Ovary (tissue), 3 donors: ENCODE measurements around the gene IGSF5.

Source experiments
- POLR2A ChIP-seq: fragments of 450-650 bp; IDR thresholded peaks from one replicate; pipeline ENCODE4 v1.6.1; 2017; ENCODE audit warnings: antibody characterized with exemption, mild to moderate bottlenecking, moderate library complexity
- TF ChIP-seq, protein P1 (sequence below), 3 donors: fragments of 450-650 bp in 2 of 3; fragments of 200-600 bp in 1 of 3; IDR thresholded peaks; one replicate each; pipeline versions ENCODE4 v1.5.1 to v1.8.0; 2016 to 2022; ENCODE audit warnings: antibody characterized with exemption in 3 of 3, mild to moderate bottlenecking in 1 of 3
- donor health status: DM: no; HTN: no; CAD: no.

- TF ChIP-seq, protein P1, sequence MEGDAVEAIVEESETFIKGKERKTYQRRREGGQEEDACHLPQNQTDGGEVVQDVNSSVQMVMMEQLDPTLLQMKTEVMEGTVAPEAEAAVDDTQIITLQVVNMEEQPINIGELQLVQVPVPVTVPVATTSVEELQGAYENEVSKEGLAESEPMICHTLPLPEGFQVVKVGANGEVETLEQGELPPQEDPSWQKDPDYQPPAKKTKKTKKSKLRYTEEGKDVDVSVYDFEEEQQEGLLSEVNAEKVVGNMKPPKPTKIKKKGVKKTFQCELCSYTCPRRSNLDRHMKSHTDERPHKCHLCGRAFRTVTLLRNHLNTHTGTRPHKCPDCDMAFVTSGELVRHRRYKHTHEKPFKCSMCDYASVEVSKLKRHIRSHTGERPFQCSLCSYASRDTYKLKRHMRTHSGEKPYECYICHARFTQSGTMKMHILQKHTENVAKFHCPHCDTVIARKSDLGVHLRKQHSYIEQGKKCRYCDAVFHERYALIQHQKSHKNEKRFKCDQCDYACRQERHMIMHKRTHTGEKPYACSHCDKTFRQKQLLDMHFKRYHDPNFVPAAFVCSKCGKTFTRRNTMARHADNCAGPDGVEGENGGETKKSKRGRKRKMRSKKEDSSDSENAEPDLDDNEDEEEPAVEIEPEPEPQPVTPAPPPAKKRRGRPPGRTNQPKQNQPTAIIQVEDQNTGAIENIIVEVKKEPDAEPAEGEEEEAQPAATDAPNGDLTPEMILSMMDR (IDR thresholded peaks at IDR 0.05) = no peak
- no peak for TF ChIP-seq POLR2A
These were observed 44.7 kb upstream of the IGSF5 start for GRCh38 chr21:39700318-39700717.
